ENCODE measurements around the gene POC1B.

The POC1B gene

GRCh38 chr12:89414851-89415250 lies 111.0 kb downstream of the POC1B start:
- DNase-seq, result no peak

GRCh38 chr12:89414322-89414721 lies 111.5 kb downstream of the POC1B start:
- no peak for DNase-seq

GRCh38 chr12:89413234-89413633 lies 112.6 kb downstream of the POC1B start:
- DNase-seq, result no peak

- DNase-seq, result no peak
Measured at GRCh38 chr12:89412665-89413064, 113.2 kb downstream of the POC1B start.

- DNase-seq, result no peak
Measured at GRCh38 chr12:89411846-89412245, 114.0 kb downstream of the POC1B start.

- no peak for DNase-seq
Measured at GRCh38 chr12:89411234-89411633, 114.6 kb downstream of the POC1B start.

- no peak for DNase-seq
Measured at GRCh38 chr12:89405626-89406345, 120.1 kb downstream of the POC1B start.

GRCh38 chr12:89401433-89402058 lies 124.3 kb downstream of the POC1B start:
- no peak for DNase-seq

GRCh38 chr12:89400415-89400814 lies 125.4 kb downstream of the POC1B start:
- no peak for DNase-seq

GRCh38 chr12:89395712-89396111 lies 130.1 kb downstream of the POC1B start:
- DNase-seq, result no peak

GRCh38 chr12:89393551-89394121 lies 132.2 kb downstream of the POC1B start:
- no peak for DNase-seq

GRCh38 chr12:89392391-89392790 lies 133.5 kb downstream of the POC1B start:
- DNase-seq, result no peak

GRCh38 chr12:89391726-89392336 lies 134.0 kb downstream of the POC1B start:
- no peak for DNase-seq

- no peak for DNase-seq
Measured at GRCh38 chr12:89390802-89391673, 134.8 kb downstream of the POC1B start.

GRCh38 chr12:89389755-89390661 lies 135.8 kb downstream of the POC1B start:
- no peak for DNase-seq

- DNase-seq, result no peak
Measured at GRCh38 chr12:89386138-89386537, 139.7 kb downstream of the POC1B start.

GRCh38 chr12:89384807-89385206 lies 141.0 kb downstream of the POC1B start:
- no peak for DNase-seq

- peak; percentile 31 to 58 for DNase-seq
Measured at GRCh38 chr12:89384050-89384758, 141.6 kb downstream of the POC1B start.

GRCh38 chr12:89383235-89384049 lies 142.4 kb downstream of the POC1B start:
- no peak for DNase-seq

- no peak for DNase-seq
Measured at GRCh38 chr12:89382328-89382727, 143.5 kb downstream of the POC1B start.
